Brain pericyte (primary cell): ENCODE results near the gene LRIG3.
"Not testable (repeated sequence)": the region's sequence is repeated elsewhere in the genome, so short reads cannot be mapped to it uniquely, and the experiment has no call there.

Experiments
- DNase-seq: peaks from one replicate; pipeline ENCODE4 v3.0.0-alpha.2; 2012; ENCODE audit warnings: low read depth, low spot score

Gene LRIG3

GRCh38 chr12:58860056-58860787 lies 60.1 kb downstream of the LRIG3 start:
- DNase-seq, result no peak

- no peak for DNase-seq
These were observed 62.3 kb downstream of the LRIG3 start for GRCh38 chr12:58858030-58858429.

DNA sequence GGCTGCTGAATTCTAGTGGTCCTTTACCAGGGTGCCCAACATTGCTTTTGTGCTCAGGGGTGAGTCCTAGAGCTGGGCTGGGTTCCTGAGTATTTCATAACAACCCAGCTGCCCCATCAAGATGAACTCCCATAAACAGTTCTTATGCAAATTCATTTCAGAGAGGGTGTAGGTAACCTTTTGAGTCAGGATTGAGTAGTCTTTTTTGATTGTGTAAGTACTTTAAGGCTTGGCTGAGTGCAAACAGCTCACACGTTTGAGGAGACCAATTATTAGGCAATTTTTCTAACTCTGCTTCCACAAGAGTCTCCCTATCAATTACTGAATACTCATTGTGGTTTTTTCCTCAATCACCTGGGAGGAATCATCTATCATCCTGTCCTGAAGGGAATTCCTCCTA lies 63.1 kb downstream of the LRIG3 start:
- not testable (repeated sequence) for DNase-seq

GRCh38 chr12:58855630-58856029 lies 64.7 kb downstream of the LRIG3 start:
- not testable (repeated sequence) for DNase-seq

- no peak for DNase-seq
These were observed 69.5 kb downstream of the LRIG3 start for GRCh38 chr12:58850826-58851225.

GRCh38 chr12:58847901-58848600 lies 72.3 kb downstream of the LRIG3 start:
- DNase-seq, result no peak

GRCh38 chr12:58844161-58844560 lies 76.1 kb downstream of the LRIG3 start:
- no peak for DNase-seq

- no peak for DNase-seq
These were observed 79.1 kb downstream of the LRIG3 start for GRCh38 chr12:58841058-58841798.

GRCh38 chr12:58833853-58834252 lies 86.5 kb downstream of the LRIG3 start:
- DNase-seq, result no peak

- DNase-seq, result no peak
These were observed 87.4 kb downstream of the LRIG3 start for GRCh38 chr12:58832920-58833319.
